MM.1S (cell line): ENCODE measurements around the gene NOL7.

Experiments
- EZH2 ChIP-seq: fragments of 300-600 bp; sonication (generic); optimal IDR thresholded peaks from 2 replicates; pipeline ENCODE3; 2017; ENCODE audit warnings: low read depth, mild to moderate bottlenecking, antibody characterized with exemption, low read length, mixed read lengths
- EZH2phosphoT487 ChIP-seq: fragments of 300-600 bp; sonication (generic); IDR thresholded peaks from 2 replicates; pipeline ENCODE4 v1.6.1; 2018; ENCODE audit warnings: antibody characterized with exemption, low read length
- TF ChIP-seq, protein P1 (sequence below): fragments of 300-600 bp; sonication (generic); IDR thresholded peaks from 2 replicates; pipeline ENCODE4 v1.5.1; 2016; ENCODE audit warnings: antibody characterized with exemption, low read length, mixed read lengths

DNA sequence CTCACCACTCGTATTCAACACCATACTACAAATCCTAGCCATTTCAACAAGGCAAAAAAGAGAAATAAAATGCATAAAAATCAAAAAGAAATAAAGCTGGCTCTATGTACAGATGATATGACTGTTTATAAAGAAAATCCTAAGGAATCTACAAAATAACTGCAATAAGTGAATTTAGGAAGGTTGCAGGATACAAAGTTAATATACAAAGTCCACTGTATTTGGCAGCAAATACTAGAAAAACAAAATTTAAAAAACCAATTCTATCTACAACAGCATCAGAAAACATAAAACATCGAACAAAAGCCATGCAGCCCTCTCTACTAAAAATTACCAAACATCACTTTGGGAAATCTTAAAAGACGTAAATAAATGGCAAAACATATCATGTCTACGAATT, 48.9 kb downstream of the NOL7 start:
- TF ChIP-seq, protein P1, sequence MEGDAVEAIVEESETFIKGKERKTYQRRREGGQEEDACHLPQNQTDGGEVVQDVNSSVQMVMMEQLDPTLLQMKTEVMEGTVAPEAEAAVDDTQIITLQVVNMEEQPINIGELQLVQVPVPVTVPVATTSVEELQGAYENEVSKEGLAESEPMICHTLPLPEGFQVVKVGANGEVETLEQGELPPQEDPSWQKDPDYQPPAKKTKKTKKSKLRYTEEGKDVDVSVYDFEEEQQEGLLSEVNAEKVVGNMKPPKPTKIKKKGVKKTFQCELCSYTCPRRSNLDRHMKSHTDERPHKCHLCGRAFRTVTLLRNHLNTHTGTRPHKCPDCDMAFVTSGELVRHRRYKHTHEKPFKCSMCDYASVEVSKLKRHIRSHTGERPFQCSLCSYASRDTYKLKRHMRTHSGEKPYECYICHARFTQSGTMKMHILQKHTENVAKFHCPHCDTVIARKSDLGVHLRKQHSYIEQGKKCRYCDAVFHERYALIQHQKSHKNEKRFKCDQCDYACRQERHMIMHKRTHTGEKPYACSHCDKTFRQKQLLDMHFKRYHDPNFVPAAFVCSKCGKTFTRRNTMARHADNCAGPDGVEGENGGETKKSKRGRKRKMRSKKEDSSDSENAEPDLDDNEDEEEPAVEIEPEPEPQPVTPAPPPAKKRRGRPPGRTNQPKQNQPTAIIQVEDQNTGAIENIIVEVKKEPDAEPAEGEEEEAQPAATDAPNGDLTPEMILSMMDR: no peak
- no peak for TF ChIP-seq EZH2
- TF ChIP-seq EZH2phosphoT487: no peak
